ENCODE results near the gene PTGIR.

The PTGIR gene

DNA sequence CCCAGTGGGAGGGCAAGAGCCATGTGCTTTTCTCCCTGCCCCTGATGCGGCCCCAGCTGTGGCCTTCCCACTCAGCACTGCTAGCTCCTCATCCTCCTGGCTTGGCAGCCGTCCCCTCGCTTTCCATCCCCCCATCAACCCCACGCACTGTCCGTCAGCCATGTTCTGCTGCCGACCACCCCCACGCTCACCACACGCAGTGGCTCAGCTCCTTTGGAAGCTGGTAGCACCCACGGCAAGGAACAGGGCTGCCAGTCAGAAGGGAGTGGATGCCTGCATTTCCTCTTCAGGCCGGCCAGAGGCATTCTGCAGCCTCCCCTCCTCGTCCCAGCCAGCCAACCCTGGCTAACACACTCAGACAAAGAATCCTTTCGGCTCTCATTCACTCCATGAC, 17.4 kb downstream of the PTGIR start:
- no peak overlapping the region for H3K23ac ChIP-seq (ENCODE audit: low read length)
- no peak overlapping the region for H2BK5ac ChIP-seq (ENCODE audit: low read length)
- H3K27ac ChIP-seq (ENCODE audit: low read depth, low read length), result no peak overlapping the region
- H4K5ac ChIP-seq (ENCODE audit: low read length), result no peak overlapping the region
- no peak overlapping the region for H3K18ac ChIP-seq (ENCODE audit: low read length)
- H3K4me3 ChIP-seq (ENCODE audit: low read length), result no peak overlapping the region
- H2AK5ac ChIP-seq (ENCODE audit: low read length), result no peak overlapping the region
- H3K79me1 ChIP-seq (ENCODE audit: low read length), result peaks cover 32% of the 10 kb centered on the region
- no CpG with 5 or more reads among the region's 12 CpGs for WGBS (ENCODE audit: extremely low coverage, insufficient coverage, low lambda C conversion rate)
- peaks cover 38% of the 10 kb centered on the region for H3K79me2 ChIP-seq (ENCODE audit: control insufficient read depth, insufficient read depth, low read length)
- no peak overlapping the region for H3K9ac ChIP-seq (ENCODE audit: low read length)
- peaks cover 30% of the 10 kb centered on the region for H3K36me3 ChIP-seq (ENCODE audit: control insufficient read depth, insufficient read depth, low read length)
- H4K8ac ChIP-seq (ENCODE audit: low read depth, low read length), result no peak overlapping the region
- no peaks in the 10 kb centered on the region for H3K27me3 ChIP-seq (ENCODE audit: insufficient read depth, low read length, poor library complexity)
- no peak overlapping the region for H2BK120ac ChIP-seq (ENCODE audit: low read depth, low read length)
- no peak for DNase-seq
- H3K4ac ChIP-seq (ENCODE audit: low read depth, low read length), result no peak overlapping the region
- H3K4me1 ChIP-seq (ENCODE audit: control insufficient read depth, low read depth, low read length), result peaks cover 11% of the 10 kb centered on the region
- H3K56ac ChIP-seq (ENCODE audit: low read length), result no peak overlapping the region
- H2BK15ac ChIP-seq (replicated peaks; ENCODE audit: low read depth), result no peak overlapping the region
- H3K4me2 ChIP-seq (ENCODE audit: low read length), result no peak overlapping the region

DNA sequence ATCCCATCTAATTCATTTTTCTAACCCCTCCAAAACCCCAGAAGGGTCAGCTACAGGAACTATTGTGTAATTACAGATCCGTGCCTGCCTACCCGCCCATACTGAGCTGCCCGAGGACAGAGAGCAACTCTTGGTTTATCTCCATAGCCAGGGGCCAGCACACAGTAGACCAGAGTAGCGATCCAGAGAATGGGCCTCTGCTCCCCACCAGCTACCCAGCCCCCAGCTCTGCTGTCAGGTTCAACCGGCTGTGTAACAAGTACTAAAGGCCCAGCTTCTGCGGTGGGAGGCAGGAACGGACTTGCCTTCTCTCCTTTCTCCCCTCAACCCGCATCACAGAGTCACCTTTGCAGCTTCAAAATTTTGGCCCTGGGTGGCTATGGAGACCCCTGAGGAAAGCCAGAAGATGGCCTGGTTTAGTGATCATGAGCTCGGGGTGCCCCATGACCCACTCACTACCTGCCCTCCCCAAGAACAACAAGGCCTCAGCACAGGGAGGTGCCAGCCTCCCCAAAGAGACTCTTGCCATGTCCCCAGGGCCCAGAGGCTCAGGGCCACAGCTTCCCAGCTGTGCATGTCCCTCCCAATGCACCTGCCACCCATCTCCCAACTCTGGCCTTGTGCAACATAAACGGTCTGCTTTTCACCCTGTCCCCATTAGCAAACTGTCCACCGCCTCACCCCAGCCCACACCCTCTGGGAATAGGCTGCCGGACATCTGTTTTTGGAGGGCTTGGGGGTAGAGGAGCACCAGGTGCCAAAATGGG, 18.0 kb downstream of the PTGIR start:
- no CpG with 5 or more reads among the region's 12 CpGs for WGBS (ENCODE audit: extremely low coverage, insufficient coverage, low lambda C conversion rate)
- Histone ChIP-seq H3K27me3 (ENCODE audit: insufficient read depth, low read length, poor library complexity) (no peaks in the 10 kb centered on the region), H3K9ac (ENCODE audit: low read length) (no peak overlapping the region), H3K23ac (ENCODE audit: low read length) (no peak overlapping the region), H4K8ac (ENCODE audit: low read depth, low read length) (no peak overlapping the region), H3K4me3 (ENCODE audit: low read length) (no peak overlapping the region), H2BK15ac (replicated peaks; ENCODE audit: low read depth) (no peak overlapping the region), H3K36me3 (ENCODE audit: control insufficient read depth, insufficient read depth, low read length) (peaks cover 30% of the 10 kb centered on the region), H2BK120ac (ENCODE audit: low read depth, low read length) (no peak overlapping the region), H3K56ac (ENCODE audit: low read length) (no peak overlapping the region), H2AK5ac (ENCODE audit: low read length) (no peak overlapping the region), H3K79me1 (ENCODE audit: low read length) (peaks cover 32% of the 10 kb centered on the region), H3K4me1 (ENCODE audit: control insufficient read depth, low read depth, low read length) (peaks cover 11% of the 10 kb centered on the region), H3K18ac (ENCODE audit: low read length) (no peak overlapping the region), H3K27ac (ENCODE audit: low read depth, low read length) (no peak overlapping the region), H3K4ac (ENCODE audit: low read depth, low read length) (no peak overlapping the region), H3K79me2 (ENCODE audit: control insufficient read depth, insufficient read depth, low read length) (peaks cover 44% of the 10 kb centered on the region), H3K4me2 (ENCODE audit: low read length) (no peak overlapping the region), H2BK5ac (ENCODE audit: low read length) (no peak overlapping the region), H4K5ac (ENCODE audit: low read length) (no peak overlapping the region)
- no peak for DNase-seq

DNA sequence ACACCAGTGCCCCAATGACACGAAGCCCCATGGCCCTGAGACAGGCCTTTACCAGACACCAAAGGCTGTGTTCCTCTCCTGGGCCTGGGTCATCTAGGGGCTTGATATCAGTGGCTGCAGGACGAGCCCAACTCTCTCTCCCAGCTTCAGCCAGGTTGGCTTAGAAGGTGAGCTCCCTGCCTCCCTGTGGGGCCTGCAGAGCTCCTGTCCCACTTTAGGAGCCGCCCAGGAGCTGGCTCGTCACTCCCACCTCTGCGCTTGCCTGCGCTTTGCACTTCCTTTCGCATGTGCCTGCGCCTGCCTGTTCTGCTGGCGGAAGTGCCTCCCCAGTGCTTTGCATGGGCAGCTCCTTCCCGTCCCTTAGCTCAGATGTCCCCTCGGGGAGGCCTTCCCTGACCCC, 18.9 kb downstream of the PTGIR start:
- no CpG with 5 or more reads among the region's 11 CpGs for WGBS (ENCODE audit: extremely low coverage, insufficient coverage, low lambda C conversion rate)

DNA sequence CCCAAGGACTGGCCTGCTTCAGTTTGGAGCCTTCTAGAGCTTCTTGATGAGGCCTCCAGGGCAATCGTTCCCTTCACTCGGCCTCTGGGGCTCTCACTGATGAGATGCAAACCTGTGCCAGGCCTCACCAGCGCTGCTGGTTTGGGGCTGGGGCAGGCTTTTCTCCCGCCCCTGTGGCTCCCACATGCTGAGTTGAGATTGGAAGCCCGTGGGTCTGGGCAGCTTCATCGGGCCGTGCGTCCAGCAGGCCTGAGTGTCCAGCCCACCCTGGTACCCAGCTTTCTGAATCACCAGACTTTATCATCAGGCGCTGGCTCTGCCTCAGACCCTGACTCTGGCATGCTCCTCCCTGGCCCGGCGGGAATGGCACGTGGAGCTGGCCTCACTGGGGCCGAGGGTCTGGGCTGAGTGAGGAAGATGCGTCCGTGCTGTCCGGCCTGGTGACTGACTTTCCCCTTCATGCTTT, 19.5 kb downstream of the PTGIR start:
- Histone ChIP-seq H2BK120ac (ENCODE audit: low read depth, low read length) (no peak overlapping the region), H3K4me1 (ENCODE audit: control insufficient read depth, low read depth, low read length) (peaks cover 11% of the 10 kb centered on the region), H4K8ac (ENCODE audit: low read depth, low read length) (no peak overlapping the region), H2AK5ac (ENCODE audit: low read length) (no peak overlapping the region), H3K56ac (ENCODE audit: low read length) (no peak overlapping the region), H3K4me3 (ENCODE audit: low read length) (no peak overlapping the region), H3K79me2 (ENCODE audit: control insufficient read depth, insufficient read depth, low read length) (peaks cover 51% of the 10 kb centered on the region), H3K9ac (ENCODE audit: low read length) (no peak overlapping the region), H3K79me1 (ENCODE audit: low read length) (peaks cover 34% of the 10 kb centered on the region), H4K5ac (ENCODE audit: low read length) (no peak overlapping the region), H3K18ac (ENCODE audit: low read length) (no peak overlapping the region), H2BK15ac (replicated peaks; ENCODE audit: low read depth) (no peak overlapping the region), H3K27me3 (ENCODE audit: insufficient read depth, low read length, poor library complexity) (no peaks in the 10 kb centered on the region), H3K27ac (ENCODE audit: low read depth, low read length) (no peak overlapping the region), H3K4me2 (ENCODE audit: low read length) (no peak overlapping the region), H2BK5ac (ENCODE audit: low read length) (no peak overlapping the region), H3K23ac (ENCODE audit: low read length) (no peak overlapping the region), H3K4ac (ENCODE audit: low read depth, low read length) (no peak overlapping the region), H3K36me3 (ENCODE audit: control insufficient read depth, insufficient read depth, low read length) (peaks cover 30% of the 10 kb centered on the region)
- DNase-seq, result no peak
- WGBS (ENCODE audit: extremely low coverage, insufficient coverage, low lambda C conversion rate), result no CpG with 5 or more reads among the region's 16 CpGs

More for the DNA sequence above, 18.9 kb downstream of the PTGIR start:
- Histone ChIP-seq H3K4me3 (ENCODE audit: low read length) (no peak overlapping the region), H3K4me2 (ENCODE audit: low read length) (no peak overlapping the region), H4K8ac (ENCODE audit: low read depth, low read length) (no peak overlapping the region), H3K23ac (ENCODE audit: low read length) (no peak overlapping the region), H3K27me3 (ENCODE audit: insufficient read depth, low read length, poor library complexity) (no peaks in the 10 kb centered on the region), H3K4ac (ENCODE audit: low read depth, low read length) (no peak overlapping the region), H3K4me1 (ENCODE audit: control insufficient read depth, low read depth, low read length) (peaks cover 11% of the 10 kb centered on the region), H3K18ac (ENCODE audit: low read length) (no peak overlapping the region), H3K9ac (ENCODE audit: low read length) (no peak overlapping the region), H3K36me3 (ENCODE audit: control insufficient read depth, insufficient read depth, low read length) (peaks cover 30% of the 10 kb centered on the region), H3K79me1 (ENCODE audit: low read length) (peaks cover 34% of the 10 kb centered on the region), H4K5ac (ENCODE audit: low read length) (no peak overlapping the region), H3K27ac (ENCODE audit: low read depth, low read length) (no peak overlapping the region), H3K79me2 (ENCODE audit: control insufficient read depth, insufficient read depth, low read length) (peaks cover 51% of the 10 kb centered on the region), H2BK15ac (replicated peaks; ENCODE audit: low read depth) (no peak overlapping the region), H2AK5ac (ENCODE audit: low read length) (no peak overlapping the region), H2BK5ac (ENCODE audit: low read length) (no peak overlapping the region), H2BK120ac (ENCODE audit: low read depth, low read length) (no peak overlapping the region), H3K56ac (ENCODE audit: low read length) (no peak overlapping the region)
- DNase-seq, result no peak

DNA sequence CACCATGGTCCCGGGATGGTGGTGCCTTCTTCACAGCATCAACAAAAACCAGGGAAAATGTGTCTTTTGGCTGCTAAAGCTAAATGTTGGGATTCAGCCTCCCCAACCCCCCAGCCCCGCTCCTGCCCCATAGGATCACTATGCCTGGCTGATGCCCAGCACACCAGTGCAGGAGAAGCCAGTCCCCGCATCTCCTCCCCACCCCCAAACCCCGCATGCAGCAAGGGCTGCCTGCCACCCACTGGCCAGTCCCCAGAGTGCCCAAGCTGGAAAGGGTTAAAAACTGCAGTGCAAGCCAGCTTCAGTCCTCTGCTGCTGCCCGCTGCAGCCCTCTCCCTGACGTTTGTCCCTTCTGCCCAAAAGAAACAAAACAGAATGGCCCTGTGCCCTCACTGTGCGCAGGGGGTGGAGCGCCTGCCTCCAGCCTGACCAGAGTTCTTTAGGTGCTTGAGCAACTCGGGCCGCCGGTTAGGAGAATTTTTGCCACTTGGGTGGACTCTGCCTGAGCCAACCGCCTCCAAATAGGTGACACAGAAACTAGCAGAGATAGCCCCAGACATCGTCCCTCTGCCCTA, 20.0 kb downstream of the PTGIR start:
- peaks cover 30% of the 10 kb centered on the region for H3K36me3 ChIP-seq (ENCODE audit: control insufficient read depth, insufficient read depth, low read length)
- H3K27me3 ChIP-seq (ENCODE audit: insufficient read depth, low read length, poor library complexity), result no peaks in the 10 kb centered on the region
- no peak overlapping the region for H3K9ac ChIP-seq (ENCODE audit: low read length)
- peaks cover 34% of the 10 kb centered on the region for H3K79me1 ChIP-seq (ENCODE audit: low read length)
- no peak for DNase-seq
- peaks cover 51% of the 10 kb centered on the region for H3K79me2 ChIP-seq (ENCODE audit: control insufficient read depth, insufficient read depth, low read length)
- no peak overlapping the region for H3K4me2 ChIP-seq (ENCODE audit: low read length)
- H3K27ac ChIP-seq (ENCODE audit: low read depth, low read length), result no peak overlapping the region
- no peak overlapping the region for H3K23ac ChIP-seq (ENCODE audit: low read length)
- H3K4me3 ChIP-seq (ENCODE audit: low read length), result no peak overlapping the region
- no CpG with 5 or more reads among the region's 13 CpGs for WGBS (ENCODE audit: extremely low coverage, insufficient coverage, low lambda C conversion rate)
- no peak overlapping the region for H4K8ac ChIP-seq (ENCODE audit: low read depth, low read length)
- H4K5ac ChIP-seq (ENCODE audit: low read length), result no peak overlapping the region
- no peak overlapping the region for H3K18ac ChIP-seq (ENCODE audit: low read length)
- H3K56ac ChIP-seq (ENCODE audit: low read length), result no peak overlapping the region
- no peak overlapping the region for H2BK15ac ChIP-seq (replicated peaks; ENCODE audit: low read depth)
- peaks cover 11% of the 10 kb centered on the region for H3K4me1 ChIP-seq (ENCODE audit: control insufficient read depth, low read depth, low read length)
- no peak overlapping the region for H2BK5ac ChIP-seq (ENCODE audit: low read length)
- H2AK5ac ChIP-seq (ENCODE audit: low read length), result no peak overlapping the region
- no peak overlapping the region for H3K4ac ChIP-seq (ENCODE audit: low read depth, low read length)
- no peak overlapping the region for H2BK120ac ChIP-seq (ENCODE audit: low read depth, low read length)
